K562 (cell line): ENCODE measurements around the gene COA7.
A peak's percentile ranks its signal among the peaks of the same experiment; 100 is the strongest.
"Not testable (repeated sequence)": the region's sequence is repeated elsewhere in the genome, so short reads cannot be mapped to it uniquely, and the experiment has no call there.

ENCODE experiments used
- ATF1 ChIP-seq, 2 experiments: fragments of 450-650 bp in 1 of 2; IDR thresholded peaks; 2 replicates each; pipeline ENCODE4 v1.6.1; 2016; ENCODE audit warnings: missing compliant biosample characterization in 1 of 2, missing genetic modification characterization in 1 of 2
- POLR2A ChIP-seq: fragments of 450-650 bp; conservative IDR thresholded peaks from 2 replicates; pipeline ENCODE4 v1.6.1; 2016
- POLR2AphosphoS5 ChIP-seq: IDR thresholded peaks from 2 replicates; pipeline ENCODE4 v1.6.1; 2011; ENCODE audit warnings: mild to moderate bottlenecking, low read depth, low read length, moderate library complexity; ENCODE audit not compliant: control insufficient read depth, insufficient read depth
- TF ChIP-seq, protein P1 (sequence below), 3 experiments: IDR thresholded peaks in 2 of 3; conservative IDR thresholded peaks in 1 of 3; 2 replicates each; pipeline ENCODE4 v1.5.1; 2011 to 2012; ENCODE audit warnings: low read length in 3 of 3, mild to moderate bottlenecking in 3 of 3, control low read depth in 2 of 3, improper control_type of control experiment in 1 of 3, inconsistent platforms in 1 of 3, low read depth in 1 of 3, mixed read lengths in 1 of 3, moderate library complexity in 1 of 3; ENCODE audit not compliant: insufficient read depth in 2 of 3

GRCh38 chr1:52686261-52686751, 11.8 kb downstream of the COA7 start:
- not testable (repeated sequence) for TF ChIP-seq POLR2AphosphoS5; ATF1 (CRISPR knock-in tag; IDR thresholded peaks at IDR 0.05); POLR2A
- 0 out of 2 replicates have a peak, but pooled peaks have one; percentile 31 for TF ChIP-seq ATF1 (tag; IDR thresholded peaks at IDR 0.05)
- TF ChIP-seq, protein P1, sequence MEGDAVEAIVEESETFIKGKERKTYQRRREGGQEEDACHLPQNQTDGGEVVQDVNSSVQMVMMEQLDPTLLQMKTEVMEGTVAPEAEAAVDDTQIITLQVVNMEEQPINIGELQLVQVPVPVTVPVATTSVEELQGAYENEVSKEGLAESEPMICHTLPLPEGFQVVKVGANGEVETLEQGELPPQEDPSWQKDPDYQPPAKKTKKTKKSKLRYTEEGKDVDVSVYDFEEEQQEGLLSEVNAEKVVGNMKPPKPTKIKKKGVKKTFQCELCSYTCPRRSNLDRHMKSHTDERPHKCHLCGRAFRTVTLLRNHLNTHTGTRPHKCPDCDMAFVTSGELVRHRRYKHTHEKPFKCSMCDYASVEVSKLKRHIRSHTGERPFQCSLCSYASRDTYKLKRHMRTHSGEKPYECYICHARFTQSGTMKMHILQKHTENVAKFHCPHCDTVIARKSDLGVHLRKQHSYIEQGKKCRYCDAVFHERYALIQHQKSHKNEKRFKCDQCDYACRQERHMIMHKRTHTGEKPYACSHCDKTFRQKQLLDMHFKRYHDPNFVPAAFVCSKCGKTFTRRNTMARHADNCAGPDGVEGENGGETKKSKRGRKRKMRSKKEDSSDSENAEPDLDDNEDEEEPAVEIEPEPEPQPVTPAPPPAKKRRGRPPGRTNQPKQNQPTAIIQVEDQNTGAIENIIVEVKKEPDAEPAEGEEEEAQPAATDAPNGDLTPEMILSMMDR (IDR thresholded peaks at IDR 0.05 in 2 of 3, conservative IDR thresholded peaks at IDR 0.05 in 1 of 3; ENCODE audit: insufficient read depth in 2 of 3, low read depth in 1 of 3, low read length in 3 of 3): peak; percentile 81 to 90 (median 87)
